H1 (cell line): Measurements from ENCODE around the gene PARD3. TPM values are rescaled to one million over a fixed set of nuclear protein-coding genes. Genes with fewer than 3 reads are reported as not detected.

Experiments
- RNF2 ChIP-seq: fragments of 200-900, 300-1000 bp; sonication (generic); IDR thresholded peaks from 2 replicates; pipeline ENCODE4 v1.7.1; 2016; ENCODE audit warnings: borderline replicate concordance, low read depth, mild to moderate bottlenecking, antibody characterized with exemption, low read length; ENCODE audit not compliant: poor library complexity, severe bottlenecking; ENCODE audit errors: missing control alignments
- polyA plus RNA-seq, 7 experiments: library from polyadenylated mRNA; depleted of rRNA in 3 of 7; stranded (reverse) in 5 of 7; unstranded in 2 of 7; fragments of >200 nt in 5 of 7; fragments of 200-250 nt in 2 of 7; gene quantifications; 1 replicate in 5 of 7; 2 replicates in 1 of 7; 4 replicates in 1 of 7; pipeline versions ENCODE4 v1.2.1 to v1.2.3, GENCODE V29; 2011 to 2013; ENCODE audit warnings: missing spikeins in 2 of 7, mixed read lengths in 2 of 7
- total RNA-seq: library from RNA; stranded (reverse); fragmentation: NEBNext Ultra II Directional; extraction: Animal tissue kit (Norgen Biotek cat#: 25700); gene quantifications from 2 replicates; pipeline ENCODE4 v1.2.1, GENCODE V29; 2021

The PARD3 gene
- total and polyA plus RNA-seq, 2 of the 8 experiments (the other 6 are each of a cell fraction or from before 2014, with no cell fraction given), result 19.7 to 49.1 TPM

DNA sequence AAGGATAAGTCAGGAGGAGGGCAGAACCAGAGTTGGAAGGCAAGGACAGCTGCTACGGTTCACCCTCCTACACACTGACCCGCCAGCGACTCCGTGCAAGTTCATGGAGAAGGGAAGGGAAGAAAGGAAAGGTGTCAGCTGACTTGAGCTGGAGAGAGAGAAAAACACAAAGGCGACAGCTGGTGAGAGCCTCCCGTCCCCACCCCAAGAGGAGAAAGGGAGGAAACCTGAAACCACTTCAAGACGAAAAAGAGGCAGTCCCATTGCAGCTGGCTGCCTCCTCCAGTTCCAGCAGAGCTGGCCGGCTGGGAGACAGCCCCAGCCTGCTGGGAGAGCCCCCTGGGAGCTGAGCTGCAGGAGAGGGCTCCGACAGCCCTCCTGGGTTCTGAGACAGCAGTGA lies 75.2 kb downstream of the PARD3 start (continued):
- TF ChIP-seq RNF2, result no peak
